ENCODE results near the gene KIF24.
"Not testable (repeated sequence)": the region's sequence is repeated elsewhere in the genome, so short reads cannot be mapped to it uniquely, and the experiment has no call there.

The KIF24 gene

GRCh38 chr9:34326690-34327089 is 2.4 kb downstream of the KIF24 start:
- DNase-seq (ENCODE audit: low spot score): no peak

DNA sequence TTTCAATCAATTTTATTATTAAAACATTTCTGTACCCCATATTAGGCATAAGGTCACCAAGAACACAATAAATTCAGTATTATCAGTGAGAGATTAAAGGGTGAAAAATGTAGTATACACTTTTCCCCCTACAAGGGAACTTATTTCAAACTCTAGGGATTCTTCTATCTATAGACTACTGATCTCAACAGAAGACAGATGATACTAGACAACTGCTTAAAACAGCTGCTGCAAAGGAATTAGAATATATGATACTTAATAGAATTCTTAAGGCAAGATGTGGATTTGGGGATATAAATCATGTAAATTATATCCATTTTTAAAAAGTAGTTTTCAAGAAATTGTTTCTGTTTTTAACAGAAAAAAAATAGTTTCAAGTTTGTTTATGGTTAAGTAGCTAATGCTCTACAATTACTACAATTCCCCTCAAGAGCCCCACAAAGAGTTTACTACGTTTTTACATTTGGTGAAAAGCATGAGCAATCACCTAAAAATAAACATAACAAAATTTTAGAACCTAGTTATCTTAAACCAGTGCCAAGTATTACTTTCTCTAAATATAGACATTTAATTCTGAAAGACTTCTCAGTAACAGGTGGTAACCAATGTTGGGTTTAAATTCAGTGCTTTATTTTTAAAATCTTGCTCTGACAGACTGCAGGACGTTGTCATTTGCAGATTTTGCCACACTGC is 6.0 kb downstream of the KIF24 start:
- no peak for DNase-seq (ENCODE audit: low spot score)
- no peak for TF ChIP-seq CTCF (IDR thresholded peaks at IDR 0.05; ENCODE audit: extremely low read depth, missing control alignments)

More at GRCh38 chr9:34326690-34327089, 2.4 kb downstream of the KIF24 start:
- TF ChIP-seq CTCF (IDR thresholded peaks at IDR 0.05; ENCODE audit: extremely low read depth, missing control alignments): no peak

DNA sequence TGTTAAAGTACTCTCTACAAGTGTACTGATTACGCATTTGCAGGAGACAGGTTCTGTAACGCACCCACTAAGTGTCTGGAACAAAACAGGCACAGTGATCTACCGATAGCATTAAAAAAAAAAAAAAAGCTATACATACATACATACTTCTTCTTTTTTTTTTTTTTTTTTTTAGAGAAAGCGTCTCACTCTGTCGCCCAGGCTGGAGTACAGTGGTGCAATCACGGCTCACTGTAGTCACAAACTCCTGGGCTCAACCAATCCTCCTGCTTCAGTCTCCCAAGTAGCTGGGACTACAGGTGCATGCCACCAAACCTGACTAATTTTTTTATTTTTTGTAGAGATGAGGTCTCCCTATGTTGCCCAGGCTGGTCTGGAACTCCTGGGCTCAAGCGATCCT is 7.6 kb downstream of the KIF24 start:
- no peak for DNase-seq (ENCODE audit: low spot score)
- TF ChIP-seq CTCF (IDR thresholded peaks at IDR 0.05; ENCODE audit: extremely low read depth, missing control alignments): no peak

GRCh38 chr9:34318163-34318790 is 10.8 kb downstream of the KIF24 start:
- DNase-seq (ENCODE audit: low spot score): no peak
- TF ChIP-seq CTCF (IDR thresholded peaks at IDR 0.05; ENCODE audit: extremely low read depth, missing control alignments): no peak

DNA sequence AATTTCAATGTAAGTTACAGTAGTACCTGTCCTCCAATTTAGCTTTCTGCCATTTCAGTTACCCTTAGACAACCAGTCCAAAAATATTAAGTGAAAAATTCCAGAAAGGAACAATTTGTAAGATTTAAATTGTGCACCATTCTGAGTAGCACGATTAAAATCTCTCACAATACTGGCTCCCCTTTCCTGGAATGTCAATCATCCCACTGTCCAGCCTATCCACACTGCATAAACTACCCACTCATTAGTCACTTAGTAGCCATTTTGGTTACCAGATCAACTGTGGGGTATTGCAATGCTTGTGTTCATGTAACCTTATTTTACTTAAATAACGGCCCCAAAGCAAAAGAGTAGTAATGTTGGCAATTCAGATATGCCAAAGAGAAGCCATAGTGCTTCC is 11.6 kb downstream of the KIF24 start:
- no peak for TF ChIP-seq CTCF (IDR thresholded peaks at IDR 0.05; ENCODE audit: extremely low read depth, missing control alignments)
- no peak for DNase-seq (ENCODE audit: low spot score)

DNA sequence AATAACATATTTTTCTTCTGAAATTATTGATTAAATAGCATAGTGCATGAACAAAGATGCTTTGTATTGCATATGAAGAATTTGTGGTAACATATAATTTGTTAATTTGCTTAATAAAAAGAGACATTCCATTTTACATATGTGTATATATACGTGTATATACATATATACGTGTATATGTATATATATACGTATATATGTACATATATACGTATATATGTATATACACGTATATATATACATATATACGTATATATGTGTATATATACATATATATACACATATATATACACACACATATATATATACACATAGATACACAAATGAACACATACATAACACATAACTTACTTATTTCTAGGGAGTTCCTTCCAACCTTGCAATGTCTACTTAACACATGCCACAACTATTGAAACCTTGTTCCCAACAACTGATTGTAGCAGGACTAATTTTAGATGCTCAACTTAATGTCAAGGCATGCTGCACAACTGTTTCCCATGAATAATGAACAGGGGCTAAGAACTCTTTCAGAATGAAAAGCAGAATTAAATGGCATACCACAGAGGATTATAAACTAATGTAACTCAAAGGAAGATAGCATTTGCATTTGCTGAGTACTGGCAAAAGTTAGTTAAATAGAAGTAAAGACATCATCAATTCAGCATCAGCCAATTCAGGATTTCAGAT is 17.4 kb downstream of the KIF24 start:
- no peak for TF ChIP-seq CTCF (IDR thresholded peaks at IDR 0.05; ENCODE audit: extremely low read depth, missing control alignments)
- no peak for DNase-seq (ENCODE audit: low spot score)

- TF ChIP-seq CTCF (IDR thresholded peaks at IDR 0.05; ENCODE audit: extremely low read depth, missing control alignments): no peak
- no peak for DNase-seq (ENCODE audit: low spot score)
These were observed 18.9 kb downstream of the KIF24 start for GRCh38 chr9:34310215-34310614.

- not testable (repeated sequence) for DNase-seq (ENCODE audit: low spot score)
These were observed 20.8 kb downstream of the KIF24 start for GRCh38 chr9:34308316-34308715.

- not testable (repeated sequence) for DNase-seq (ENCODE audit: low spot score)
These were observed 28.0 kb downstream of the KIF24 start for GRCh38 chr9:34301064-34301463.

All from GM20000 (cell line).